ENCODE results near the gene CYSRT1.
"Not testable (repeated sequence)": the region's sequence is repeated elsewhere in the genome, so short reads cannot be mapped to it uniquely, and the experiment has no call there.

CYSRT1 gene

DNA sequence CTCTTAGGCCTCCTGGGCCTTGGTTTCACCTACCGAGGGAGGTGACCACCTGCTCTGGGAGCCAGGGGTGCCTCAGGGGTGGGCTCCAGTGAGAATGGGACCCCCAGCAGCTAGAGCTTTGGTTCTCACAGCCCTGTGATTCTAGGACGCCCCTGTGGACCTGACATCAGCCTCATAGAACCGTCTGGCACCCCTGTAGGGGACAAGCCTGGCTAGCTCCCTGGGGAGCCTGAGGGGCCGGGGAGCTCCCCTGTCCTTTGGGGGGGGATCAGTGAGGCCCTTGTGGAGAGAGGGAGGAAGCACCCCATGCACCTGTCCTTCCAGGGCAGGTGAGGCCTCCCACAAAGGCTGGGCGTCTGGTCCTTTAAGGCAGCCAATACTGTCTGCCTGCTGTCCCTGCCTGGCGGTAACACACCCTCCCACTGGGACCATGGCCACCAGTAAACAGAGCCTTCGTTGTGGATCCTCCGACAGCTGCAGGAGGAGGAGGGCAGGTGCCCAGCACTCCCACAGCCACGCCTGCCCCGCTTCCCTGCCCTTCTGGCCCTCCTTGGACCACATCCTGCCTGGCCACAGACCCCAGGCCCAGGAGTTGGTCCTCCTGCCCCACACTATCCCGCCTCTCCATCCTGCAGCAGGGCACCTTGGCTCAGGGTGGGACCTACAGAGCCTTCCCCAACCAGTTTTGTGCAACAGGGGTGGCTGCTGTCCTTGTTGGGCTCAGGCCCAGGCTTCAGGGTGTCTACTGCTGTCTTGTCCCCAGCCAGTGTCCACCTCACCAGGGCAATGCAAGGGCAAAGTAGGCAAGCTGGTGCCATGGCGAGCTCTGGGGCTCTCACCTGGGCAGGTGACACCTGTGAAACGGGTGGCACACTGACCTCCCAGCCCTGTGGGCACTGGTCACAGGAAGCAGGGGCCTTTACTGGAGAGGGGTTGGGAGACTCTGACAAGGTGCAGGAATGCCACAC lies 13.1 kb downstream of the CYSRT1 start:
- DNase-seq = no peak

DNA sequence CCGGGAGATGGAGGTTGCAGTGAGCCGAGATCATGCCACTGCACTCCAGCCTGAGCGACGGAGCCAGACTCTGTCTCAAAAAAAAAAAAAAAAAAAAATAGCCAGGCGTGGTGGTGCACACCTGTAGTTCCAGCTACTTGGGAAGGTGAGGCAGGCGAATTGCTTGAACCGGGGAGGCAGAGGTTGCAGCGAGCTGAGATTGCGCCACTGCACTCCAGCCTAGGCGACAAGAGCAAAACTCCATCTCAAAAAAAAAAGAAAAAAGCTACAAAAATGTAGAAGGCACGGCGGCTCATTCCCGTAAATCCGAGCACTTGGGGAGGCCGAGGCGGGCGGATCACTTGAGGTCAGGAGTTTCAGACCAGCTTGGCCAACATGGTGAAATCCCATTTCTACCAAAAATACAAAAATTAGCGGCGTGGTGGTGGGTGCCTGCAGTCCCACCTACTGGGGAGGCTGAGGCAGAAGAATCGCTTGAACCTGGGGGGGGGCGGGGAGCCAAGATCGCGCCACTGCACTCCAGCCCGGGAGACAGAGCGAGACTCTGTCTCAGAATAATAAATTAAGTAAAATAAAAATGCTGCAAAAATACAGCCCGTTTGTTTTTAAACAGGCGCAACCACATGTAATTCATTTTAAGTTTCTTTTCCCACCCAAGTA lies 14.7 kb downstream of the CYSRT1 start:
- DNase-seq = not testable (repeated sequence)

DNA sequence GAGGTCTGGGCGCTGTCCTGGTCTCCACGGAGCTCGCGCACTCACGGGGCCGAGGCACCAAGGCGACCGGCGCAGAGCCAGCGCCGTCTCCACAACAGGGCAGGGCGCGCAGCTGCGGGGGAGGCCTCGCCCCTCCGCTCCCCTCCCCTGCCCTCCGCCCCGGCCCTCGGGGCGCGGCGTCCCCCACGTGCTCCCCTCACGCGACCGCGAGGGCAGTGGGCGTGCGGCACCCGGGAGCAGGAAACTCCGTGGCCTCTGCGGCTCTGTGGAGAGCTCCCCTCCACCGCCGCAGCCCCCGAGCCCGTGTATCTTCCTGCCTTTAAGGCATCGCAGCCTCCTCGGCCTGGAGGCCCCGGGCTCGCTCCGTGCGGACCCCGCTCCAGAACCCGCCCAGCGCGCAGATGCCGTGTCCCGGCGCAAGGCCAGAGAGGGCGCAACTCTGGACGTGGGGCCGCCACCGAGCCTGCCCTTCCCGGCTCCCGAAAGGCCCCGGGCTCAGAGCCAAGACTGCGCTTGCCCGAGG lies 15.4 kb downstream of the CYSRT1 start:
- peak; percentile 67 for DNase-seq

DNA sequence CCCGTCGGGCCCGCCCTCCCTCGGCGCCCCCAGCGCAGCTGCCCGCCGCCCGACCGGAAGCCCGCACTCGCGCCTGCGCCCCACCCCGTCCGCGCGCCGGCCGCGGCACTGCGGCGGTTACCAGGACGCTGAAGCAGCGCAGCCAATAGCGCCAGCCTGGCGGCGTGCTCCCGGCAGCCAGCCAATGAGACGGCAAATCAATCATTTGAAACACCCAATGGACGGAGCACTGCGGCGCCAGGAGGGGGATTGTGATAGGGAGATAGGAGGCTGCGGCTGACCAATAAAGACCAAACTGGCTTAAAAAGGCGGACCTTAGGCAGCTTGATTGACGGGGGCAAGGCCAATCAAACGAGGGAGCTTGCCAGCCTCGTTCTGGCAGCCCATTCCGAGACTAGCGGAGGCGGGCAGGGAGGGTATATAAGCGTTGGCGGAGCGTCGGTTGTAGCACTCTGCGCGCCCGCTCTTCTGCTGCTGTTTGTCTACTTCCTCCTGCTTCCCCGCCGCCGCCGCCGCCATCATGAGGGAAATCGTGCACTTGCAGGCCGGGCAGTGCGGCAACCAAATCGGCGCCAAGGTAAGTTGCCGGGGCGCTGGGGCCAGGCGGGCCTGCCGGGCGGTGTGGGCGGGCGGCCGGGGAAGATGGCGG lies 16.0 kb downstream of the CYSRT1 start, which contains the start of gene TUBB4B:
Gene TUBB4B (plus strand): TSS at position 447 of the 649 bp plus-strand sequence. CDS start 74 bp downstream, at position 521.
- DNase-seq = peak; percentile 100

DNA sequence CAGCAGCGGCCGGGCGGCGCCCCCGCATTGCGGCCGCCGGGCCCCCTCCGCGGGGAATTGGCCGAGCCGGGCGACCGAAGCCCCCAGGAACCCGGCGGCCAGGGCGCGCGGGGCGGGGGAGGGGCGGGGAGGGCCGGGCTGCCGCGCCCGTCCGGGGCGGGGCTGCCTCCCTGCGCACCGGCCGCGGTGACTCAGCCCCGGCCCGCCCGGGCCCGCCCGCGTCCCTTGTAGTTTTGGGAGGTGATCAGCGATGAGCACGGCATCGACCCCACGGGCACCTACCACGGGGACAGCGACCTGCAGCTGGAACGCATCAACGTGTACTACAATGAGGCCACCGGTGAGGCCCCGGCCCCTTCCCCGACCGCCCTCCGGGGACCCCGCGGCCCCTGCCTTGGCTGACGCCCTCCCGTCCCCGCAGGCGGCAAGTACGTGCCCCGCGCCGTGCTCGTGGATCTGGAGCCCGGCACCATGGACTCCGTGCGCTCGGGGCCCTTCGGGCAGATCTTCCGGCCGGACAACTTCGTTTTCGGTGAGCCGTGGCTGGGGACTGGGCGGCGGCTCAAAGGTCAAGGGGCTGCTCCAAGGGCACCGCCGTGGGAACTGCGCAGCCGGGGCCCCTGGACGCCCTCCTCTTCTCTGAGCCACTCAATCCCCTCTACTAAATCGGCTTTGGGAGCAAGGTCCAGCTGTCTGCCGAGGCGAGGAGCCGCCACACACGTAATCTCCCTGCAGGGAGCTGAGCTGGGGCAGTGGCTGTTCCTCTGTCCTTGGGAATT lies 16.7 kb downstream of the CYSRT1 start:
- peak; percentile 62 for DNase-seq

DNA sequence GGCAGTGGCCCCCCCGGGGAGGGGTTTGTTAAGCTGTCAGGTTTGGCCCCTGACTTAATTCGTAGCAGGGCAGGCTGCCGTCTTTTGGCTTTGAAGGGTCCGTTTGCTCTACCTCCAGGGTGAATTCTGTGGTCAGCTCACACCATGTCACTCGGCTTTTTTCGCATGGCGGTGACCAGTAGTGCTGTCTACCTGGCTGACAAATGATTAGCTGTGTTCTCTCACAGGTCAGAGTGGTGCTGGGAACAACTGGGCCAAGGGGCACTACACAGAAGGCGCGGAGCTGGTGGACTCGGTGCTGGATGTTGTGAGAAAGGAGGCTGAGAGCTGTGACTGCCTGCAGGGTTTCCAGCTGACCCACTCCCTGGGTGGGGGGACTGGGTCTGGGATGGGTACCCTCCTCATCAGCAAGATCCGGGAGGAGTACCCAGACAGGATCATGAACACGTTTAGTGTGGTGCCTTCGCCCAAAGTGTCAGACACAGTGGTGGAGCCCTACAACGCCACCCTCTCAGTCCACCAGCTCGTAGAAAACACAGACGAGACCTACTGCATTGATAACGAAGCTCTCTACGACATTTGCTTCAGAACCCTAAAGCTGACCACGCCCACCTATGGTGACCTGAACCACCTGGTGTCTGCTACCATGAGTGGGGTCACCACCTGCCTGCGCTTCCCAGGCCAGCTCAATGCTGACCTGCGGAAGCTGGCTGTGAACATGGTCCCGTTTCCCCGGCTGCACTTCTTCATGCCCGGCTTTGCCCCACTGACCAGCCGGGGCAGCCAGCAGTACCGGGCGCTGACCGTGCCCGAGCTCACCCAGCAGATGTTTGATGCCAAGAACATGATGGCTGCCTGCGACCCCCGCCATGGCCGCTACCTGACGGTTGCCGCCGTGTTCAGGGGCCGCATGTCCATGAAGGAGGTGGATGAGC lies 17.6 kb downstream of the CYSRT1 start:
- DNase-seq = no peak

DNA sequence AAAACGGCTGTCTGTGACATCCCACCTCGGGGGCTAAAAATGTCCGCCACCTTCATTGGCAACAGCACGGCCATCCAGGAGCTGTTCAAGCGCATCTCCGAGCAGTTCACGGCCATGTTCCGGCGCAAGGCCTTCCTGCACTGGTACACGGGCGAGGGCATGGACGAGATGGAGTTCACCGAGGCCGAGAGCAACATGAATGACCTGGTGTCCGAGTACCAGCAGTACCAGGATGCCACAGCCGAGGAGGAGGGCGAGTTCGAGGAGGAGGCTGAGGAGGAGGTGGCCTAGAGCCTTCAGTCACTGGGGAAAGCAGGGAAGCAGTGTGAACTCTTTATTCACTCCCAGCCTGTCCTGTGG lies 18.3 kb downstream of the CYSRT1 start:
- DNase-seq = not testable (repeated sequence)

DNA sequence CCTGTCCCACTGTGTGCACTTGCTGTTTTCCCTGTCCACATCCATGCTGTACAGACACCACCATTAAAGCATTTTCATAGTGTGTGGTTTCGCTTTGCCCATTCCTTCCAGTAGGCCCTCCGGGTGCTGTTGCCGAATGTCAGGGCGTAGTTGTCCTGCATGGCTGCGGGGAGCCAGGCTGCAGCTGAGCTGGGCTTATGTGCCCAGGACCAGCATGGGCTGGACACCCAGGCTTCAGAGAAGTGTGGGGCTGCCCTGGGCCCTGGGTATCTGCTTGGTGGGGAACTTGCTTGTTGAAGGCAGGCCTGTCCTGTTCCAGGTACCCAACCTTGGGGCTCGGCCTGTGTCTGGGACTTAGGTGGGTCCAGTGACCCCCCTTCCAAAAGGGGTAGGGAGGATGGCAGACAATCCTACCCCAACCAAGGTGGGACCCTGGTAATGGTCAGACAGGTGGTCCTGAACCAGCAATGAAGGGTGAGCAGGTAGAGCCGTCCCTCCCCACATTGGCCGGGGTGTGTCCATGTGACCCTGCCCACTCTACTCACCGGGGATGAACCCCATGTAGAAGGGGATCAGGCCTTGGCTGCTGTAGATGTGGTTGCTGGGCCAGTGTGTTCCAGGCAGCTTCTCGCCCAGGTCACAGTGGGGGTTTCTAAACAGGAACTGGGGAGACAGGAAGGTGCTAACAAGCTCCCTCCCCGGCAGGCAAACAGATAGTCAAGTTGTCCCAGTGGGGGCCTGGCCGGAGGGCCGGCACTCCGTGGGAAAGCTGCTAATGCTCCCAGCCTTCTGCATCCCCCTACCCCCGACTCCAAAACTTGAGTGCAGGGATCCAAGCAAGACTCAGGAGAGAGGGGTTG lies 18.9 kb downstream of the CYSRT1 start:
- no peak for DNase-seq

DNA sequence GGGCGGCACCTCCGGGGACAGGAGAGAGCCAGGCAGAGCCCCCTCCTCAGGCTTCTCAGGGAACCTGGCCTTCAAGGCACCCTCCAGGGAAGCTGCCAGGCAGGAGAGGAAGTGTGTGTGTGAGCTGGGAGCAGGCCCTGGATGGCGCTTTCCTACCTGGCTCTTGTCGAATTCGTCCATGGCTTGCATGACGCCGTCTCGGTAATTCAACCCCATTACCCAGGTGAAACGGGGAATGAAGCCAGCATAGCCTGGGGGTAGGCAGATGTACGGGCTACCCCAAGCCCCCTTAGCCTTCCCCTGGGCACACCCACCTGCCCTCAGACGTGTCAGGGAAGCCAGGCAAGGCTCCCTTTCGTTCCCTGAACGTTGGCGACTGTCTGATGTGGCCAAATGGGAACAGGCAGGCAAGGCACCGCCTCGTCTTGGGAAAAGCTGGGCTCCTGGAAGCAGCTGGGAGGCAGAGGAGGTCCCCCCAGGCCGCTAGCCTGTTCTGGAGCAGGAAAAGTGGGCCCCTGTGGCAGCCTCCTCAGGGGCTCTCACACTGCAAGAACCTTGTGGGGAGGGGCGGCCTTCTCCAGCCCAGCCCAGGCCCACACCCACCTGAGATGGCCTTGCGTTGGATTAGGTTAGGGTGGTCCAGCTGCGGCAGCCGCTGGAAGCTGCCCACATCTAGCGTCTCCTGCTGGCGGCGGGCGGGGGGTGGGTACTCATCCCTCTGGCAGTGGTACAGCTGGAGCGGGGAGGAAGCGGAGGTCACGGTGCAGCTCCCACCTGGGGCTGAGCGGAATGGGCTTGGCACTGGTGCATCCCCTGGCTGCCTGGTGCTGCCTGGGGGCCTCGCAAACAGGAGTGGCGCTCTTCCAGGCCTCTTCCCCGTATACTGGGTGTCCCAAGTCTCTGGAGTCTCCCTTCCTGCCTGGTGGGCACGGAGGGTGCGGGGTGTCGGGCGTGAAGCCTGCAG lies 19.8 kb downstream of the CYSRT1 start:
- DNase-seq = no peak

DNA sequence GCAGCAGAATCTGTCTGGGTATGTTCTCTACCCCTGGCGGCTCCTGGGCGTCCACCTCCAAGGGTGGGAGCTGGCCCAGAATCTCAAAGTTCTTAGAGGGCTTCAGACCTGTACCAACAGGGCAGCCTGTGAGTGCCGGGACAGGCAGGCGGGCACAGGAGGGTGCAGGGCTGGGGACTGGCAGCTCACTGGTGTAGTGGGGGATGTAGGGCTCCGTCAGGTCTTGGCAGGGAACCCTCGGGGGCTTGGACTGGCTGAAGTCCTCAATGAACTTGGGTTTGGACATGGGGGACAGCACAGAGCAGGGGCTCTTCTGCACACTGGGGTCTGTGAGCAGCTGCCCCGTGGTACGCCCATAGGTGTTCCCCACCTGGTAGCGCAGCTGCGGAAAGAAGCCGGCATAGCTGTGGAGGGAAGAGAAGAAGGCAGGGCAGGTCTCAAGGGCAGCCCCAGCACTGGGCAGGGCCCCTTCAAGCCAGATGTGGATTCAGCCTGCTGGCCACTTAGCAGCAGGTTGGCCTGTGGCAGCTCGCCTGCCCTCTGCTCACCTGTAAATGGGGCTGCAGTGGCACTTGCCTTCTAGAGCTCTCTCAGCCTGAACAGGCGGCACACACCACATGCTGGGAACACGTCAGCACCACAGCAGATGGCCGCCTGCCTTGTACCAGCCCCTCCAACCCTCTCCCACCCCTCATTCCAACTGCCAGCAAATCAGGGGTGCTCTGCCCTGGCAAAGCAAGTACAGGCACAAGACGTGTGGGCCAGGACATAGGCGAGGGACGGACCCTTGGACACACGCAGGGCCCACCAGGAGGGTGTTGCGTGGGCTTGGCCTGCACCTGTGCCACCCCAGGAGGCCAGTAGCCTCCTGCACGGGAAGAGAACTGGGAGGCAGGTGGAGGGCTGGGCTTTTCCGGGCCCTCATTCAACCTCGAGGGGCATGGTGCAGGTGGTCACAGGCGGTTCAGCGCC lies 20.8 kb downstream of the CYSRT1 start:
- no peak for DNase-seq

DNA sequence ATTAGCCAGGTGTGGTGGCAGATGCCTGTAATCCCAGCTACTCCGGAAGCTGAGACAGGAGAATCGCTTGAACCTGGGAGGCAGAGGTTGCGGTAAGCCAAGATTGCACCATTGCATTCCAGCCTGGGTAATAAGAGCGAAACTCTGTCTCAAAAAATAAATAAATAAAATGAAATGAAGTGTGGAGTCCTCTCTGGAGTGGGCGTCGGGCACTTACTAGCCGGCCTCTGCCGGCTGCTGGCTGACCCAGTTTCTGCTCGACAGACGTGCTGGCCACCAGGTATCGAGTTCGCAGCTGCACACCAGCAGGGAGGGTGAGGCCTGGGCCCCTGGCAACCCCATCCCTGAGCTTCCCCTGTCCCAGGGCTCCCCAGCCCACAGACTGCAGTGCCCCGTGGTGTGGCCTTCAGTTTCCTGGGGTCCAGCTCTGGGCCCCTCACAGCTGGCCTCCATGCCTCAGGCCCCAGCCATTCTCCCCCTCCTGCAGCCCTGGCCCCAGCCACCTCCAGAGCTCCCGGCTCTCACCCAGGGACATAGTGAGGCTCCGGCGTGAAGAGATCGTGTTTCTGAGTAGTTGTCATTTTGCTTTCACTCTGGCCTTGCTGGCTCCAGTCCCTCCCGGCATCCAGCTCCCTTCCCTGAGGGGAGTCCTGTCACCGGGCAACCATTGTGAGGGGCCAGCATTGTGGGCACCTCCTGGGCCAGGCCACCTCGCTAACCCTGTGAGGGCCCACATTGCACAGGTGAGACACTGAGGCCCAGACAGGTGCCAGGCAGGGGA lies 22.4 kb downstream of the CYSRT1 start:
- DNase-seq = no peak

DNA sequence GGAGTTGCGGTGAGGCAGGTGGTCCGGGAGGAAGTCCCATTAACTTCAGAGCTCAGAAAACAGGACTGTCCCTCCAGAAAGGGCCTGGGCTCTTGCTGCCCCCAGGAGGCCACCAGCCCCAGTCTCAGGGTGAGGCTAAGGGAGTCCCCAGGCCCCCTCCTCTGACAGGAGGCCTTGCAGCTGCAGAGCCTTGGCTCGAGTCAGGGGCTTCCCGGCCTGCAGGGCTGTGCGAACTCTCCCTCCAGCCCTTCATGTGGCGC lies 22.9 kb downstream of the CYSRT1 start:
- no peak for DNase-seq

DNA sequence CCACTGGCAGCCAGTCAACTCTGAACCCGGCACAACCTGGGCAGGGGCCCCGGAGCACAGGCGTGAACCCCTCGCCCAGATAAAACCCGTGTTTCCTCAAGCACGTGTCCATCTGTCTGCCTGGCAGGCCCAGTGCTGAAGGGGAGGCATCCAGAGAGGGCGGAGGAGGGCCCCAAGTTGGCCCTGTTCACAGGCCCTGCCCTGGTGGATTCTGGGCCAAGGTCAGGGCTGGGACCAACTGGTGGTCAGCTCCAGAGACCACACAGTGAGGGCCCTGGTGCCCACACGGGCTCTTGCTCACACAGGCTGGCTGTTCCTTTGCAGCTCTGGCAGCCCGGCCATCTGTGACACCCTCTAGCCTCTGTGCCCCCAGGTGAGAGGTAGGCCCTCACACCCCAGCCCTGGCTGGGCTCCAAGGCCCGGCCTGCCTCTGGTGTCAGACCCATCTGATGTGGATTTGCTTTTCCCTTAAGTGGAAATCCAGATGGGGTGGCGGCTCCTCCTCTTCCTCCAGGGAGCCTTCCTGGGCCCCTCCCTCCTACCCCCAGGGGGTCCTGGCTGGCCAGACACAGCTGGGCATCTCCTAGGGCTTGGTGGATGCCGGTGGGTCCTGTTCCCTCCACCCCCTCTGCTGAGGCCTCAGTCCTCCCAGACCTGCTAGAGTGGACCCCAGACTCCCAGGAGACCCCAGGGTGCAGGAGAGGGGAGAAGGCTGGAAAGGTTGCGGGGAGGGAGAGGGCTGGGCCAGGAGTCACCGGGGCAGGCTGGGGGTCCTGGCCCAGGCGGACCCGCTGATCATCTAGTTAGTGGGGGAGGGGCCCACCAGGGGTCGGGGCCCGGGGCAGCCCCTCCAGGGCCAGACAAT lies 25.6 kb downstream of the CYSRT1 start:
- DNase-seq = no peak

DNA sequence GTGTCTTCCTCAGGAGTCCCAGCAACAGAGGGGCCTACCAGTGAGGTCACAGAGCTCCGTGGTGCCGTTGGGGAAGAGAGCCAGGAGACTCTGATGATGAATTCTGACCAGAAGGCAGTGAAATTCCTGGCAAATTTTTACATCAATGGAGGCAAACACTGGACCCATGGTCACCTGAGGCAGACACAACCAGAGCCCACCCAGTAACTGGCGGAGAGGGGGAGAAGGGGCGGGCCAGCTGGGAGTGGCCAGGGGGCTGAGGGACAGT lies 26.2 kb downstream of the CYSRT1 start, which contains the start of gene STPG3:
Gene STPG3 (plus strand): TSS at position 93 of the 268 bp plus-strand sequence. CDS start 1 bp downstream, at position 94.
- DNase-seq = no peak

DNA sequence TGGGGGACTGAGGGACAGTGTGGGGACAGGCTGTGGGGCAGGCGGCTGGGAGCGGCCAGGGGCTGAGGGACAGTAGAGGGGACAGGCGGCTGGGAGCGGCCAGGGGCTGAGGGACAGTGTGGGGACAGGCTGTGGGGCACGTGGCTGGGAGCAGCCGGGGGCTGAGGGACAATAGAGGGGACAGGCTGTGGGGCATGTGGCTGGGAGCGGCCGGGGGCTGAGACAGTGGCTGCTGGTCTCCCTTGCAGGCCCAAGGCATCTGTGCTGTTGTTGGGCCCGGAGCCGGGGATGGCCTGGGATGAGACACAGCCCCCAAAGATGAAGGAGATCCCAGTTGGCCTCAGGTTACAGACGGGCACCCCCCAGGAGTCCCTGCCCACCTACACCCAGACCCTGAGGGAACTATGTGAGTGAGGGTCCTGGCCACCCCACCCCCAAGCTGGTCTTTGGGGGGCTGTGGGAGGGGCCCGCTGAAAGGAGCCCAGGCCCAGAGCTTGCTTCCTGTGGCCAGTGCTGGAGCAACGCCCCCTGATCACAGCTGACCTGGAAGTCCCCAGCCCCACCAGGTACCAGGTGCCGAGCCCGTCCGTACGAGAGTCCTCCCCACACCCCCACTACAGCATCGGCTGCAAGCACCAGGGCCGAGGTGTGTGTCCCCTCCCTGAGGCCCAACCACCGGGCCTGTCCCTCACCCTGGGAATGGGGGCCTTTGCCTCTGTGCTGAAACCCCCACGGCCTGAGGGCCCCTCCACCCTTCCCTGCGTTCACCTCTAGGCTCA lies 26.7 kb downstream of the CYSRT1 start:
- no peak for DNase-seq
